Measurements from ENCODE around the gene ZFYVE1.
A peak's percentile ranks its signal among the peaks of the same experiment; 100 is the strongest.
"Not testable (repeated sequence)": the region's sequence is repeated elsewhere in the genome, so short reads cannot be mapped to it uniquely, and the experiment has no call there.

Gene ZFYVE1

DNA sequence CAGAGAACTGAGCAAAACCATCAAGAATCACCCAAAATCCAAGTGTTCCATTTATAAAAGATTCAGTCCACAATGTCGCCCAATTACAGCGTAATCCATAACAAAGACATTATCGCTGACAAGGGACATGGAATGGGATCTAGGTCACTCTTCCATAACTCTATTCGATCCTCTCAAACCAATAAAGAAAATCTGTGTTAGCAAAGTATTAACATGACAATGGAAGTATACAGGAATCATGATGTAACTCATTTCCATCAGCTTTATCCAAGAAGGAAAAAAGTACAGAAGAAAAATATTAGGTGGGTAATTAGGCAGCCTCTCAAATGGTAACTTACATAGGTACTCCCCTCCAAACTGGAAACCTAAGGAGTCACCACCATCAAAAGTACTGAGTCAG, 4.9 kb downstream of the ZFYVE1 start:
- DNase-seq (ENCODE audit: low read depth, low spot score): no peak
- in situ Hi-C loops (cut with HindIII; ENCODE audit: low sequenced_read_pairs): no loop called here
- TF ChIP-seq, protein P1, sequence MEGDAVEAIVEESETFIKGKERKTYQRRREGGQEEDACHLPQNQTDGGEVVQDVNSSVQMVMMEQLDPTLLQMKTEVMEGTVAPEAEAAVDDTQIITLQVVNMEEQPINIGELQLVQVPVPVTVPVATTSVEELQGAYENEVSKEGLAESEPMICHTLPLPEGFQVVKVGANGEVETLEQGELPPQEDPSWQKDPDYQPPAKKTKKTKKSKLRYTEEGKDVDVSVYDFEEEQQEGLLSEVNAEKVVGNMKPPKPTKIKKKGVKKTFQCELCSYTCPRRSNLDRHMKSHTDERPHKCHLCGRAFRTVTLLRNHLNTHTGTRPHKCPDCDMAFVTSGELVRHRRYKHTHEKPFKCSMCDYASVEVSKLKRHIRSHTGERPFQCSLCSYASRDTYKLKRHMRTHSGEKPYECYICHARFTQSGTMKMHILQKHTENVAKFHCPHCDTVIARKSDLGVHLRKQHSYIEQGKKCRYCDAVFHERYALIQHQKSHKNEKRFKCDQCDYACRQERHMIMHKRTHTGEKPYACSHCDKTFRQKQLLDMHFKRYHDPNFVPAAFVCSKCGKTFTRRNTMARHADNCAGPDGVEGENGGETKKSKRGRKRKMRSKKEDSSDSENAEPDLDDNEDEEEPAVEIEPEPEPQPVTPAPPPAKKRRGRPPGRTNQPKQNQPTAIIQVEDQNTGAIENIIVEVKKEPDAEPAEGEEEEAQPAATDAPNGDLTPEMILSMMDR (IDR thresholded peaks at IDR 0.05; ENCODE audit: low read depth, low read length): no peak
- no peak overlapping the region for H3K4me3 ChIP-seq (ENCODE audit: low read depth, low read length)

DNA sequence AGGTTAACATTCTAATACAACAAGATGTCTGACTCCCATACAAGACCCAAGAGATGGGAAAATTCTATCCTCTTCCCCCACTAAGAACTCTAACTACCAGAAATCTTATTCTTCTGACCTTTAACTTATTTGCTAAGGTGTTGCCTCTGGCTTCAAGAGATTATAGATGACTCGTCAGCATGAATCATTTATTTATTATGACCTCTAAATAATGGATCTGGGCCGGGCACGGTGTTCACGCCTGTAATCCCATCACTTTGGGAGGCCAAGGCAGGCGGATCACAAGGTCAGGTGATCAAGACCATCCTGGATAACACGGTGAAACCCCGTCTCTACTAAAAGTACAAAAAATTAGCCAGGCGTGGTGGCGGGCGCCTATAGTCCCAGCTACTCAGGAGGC, 10.9 kb downstream of the ZFYVE1 start:
- in situ Hi-C loops (cut with HindIII; ENCODE audit: low sequenced_read_pairs); H3K4me3 ChIP-seq (ENCODE audit: low read depth, low read length); DNase-seq (ENCODE audit: low read depth, low spot score): not testable (repeated sequence)

DNA sequence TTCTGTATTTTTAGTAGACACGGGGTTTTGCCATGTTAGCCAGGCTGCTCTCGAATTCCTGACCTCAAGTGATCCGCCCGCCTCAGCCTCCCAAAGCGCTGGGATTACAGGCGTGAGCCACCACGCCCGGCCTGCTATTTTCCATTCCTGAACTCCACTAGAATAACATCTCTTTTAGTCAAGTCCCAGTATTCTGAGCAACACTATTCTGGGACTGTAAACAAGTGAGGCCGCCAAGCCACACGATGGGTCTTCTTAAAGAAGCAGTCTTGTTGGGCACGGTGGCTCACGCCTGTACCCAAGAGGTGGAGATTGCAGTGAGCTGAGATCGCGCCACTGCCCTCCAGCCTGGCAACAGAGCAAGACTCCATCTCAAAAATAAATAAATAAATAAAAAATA, 11.4 kb downstream of the ZFYVE1 start:
- H3K4me3 ChIP-seq (ENCODE audit: low read depth, low read length); DNase-seq (ENCODE audit: low read depth, low spot score); in situ Hi-C loops (cut with HindIII; ENCODE audit: low sequenced_read_pairs): not testable (repeated sequence)

DNA sequence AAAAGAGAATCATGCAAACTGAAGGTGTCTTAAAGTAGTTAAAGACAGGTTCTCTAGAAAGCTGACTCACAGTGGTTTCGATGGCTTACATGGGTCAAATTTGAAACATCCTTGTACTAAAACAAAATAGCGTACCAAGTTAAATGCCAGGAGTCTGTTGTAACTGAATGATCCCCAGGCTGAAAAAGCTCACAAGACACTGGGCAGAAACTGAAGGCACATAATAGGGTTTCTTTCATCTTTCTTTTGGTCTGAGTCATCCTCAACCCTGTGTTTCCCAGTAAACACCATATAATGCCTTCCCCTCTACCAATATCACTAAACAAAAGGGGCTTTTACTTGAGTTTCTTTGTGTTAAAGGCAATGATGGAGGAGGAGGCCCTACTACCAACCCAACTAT, 12.8 kb downstream of the ZFYVE1 start:
- H3K4me3 ChIP-seq (ENCODE audit: low read depth, low read length): no peak overlapping the region
- TF ChIP-seq, protein P1 (IDR thresholded peaks at IDR 0.05; ENCODE audit: low read depth, low read length): no peak
- in situ Hi-C loops (cut with HindIII; ENCODE audit: low sequenced_read_pairs): no loop called here
- peak; percentile 75 for DNase-seq (ENCODE audit: low read depth, low spot score)

DNA sequence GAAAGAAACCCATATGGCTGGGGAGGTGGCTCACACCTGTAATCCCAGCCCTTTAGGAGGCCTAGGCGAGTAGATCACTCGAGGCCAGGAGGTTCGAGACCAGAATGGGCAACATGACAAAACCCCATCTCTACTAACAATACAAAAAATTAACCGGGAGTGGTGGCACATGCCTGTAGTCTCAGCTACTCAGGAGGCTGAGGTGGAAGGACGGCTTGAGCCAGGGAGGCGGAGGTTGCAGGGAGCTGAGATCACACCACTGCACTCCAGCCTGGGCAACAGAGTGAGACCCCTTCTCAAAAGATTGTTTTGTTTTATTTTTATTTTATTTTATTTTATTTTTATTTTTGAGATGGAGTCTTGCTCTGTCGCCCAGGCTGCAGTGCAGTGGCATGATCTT, 15.7 kb downstream of the ZFYVE1 start:
- DNase-seq (ENCODE audit: low read depth, low spot score); H3K4me3 ChIP-seq (ENCODE audit: low read depth, low read length); in situ Hi-C loops (cut with HindIII; ENCODE audit: low sequenced_read_pairs): not testable (repeated sequence)

DNA sequence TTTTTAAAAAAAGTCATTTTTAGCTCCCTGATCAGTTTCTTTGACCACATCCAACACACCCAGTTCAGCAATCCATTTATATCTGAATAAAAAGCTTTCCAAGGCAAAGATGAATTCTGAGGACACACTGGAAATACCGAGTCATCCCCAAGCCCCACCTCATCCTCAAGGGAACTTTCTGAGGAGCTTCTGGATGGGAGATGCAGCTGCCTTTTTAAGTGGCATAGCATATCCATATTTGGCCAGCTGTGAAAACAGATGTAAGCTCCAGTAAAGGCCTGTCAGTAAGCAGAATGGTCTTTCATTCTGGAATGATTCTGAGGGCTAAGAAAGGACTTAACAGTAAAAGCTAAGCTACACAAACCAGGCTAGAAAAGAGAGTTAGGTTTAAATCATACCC, 18.4 kb downstream of the ZFYVE1 start:
- in situ Hi-C loops (cut with HindIII; ENCODE audit: low sequenced_read_pairs): no loop called here
- H3K4me3 ChIP-seq (ENCODE audit: low read depth, low read length): no peak overlapping the region
- TF ChIP-seq, protein P1 (IDR thresholded peaks at IDR 0.05; ENCODE audit: low read depth, low read length): no peak
- DNase-seq (ENCODE audit: low read depth, low spot score): peak; percentile 71

DNA sequence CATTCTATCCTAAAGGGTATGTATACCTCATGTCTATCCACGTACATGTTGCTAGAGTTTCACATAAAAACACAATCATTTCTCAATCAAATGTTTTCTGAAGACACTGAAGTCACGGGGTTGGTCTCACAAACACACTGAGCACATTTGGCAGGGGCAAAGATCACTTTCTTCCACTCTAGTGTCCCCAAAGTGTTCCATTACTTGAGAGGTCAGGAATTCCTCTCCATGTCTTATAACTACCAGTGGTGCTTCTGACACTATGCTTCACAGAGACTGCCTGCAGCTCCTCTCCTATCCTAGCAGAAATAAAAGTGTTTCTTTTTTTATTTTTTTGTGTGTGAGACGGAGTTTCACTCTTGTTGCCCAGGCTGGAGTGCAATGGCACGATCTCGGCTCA, 19.1 kb downstream of the ZFYVE1 start:
- no peak for DNase-seq (ENCODE audit: low read depth, low spot score)
- H3K4me3 ChIP-seq (ENCODE audit: low read depth, low read length): no peak overlapping the region
- TF ChIP-seq, protein P1 (IDR thresholded peaks at IDR 0.05; ENCODE audit: low read depth, low read length): no peak
- in situ Hi-C loops (cut with HindIII; ENCODE audit: low sequenced_read_pairs): no loop called here

DNA sequence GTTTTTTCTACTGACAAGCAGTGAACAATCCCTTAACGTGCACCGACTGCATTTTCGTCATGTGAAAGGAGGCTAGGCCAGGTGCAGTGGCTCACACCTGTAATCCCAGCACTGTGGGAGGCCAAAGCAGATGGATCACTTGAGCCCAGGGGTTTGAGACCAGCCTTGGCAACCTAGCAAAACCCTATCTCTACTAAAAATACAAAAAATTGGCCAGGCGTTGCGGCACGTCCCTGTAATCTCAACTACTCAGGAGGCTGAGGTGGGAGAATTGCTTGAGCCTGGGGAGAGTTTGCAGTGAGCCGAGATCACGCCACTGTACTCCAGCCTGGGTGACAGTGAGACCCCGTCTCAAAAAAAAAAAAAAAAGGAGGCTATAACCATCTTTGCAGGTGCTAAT, 22.3 kb downstream of the ZFYVE1 start:
- in situ Hi-C loops (cut with HindIII; ENCODE audit: low sequenced_read_pairs); H3K4me3 ChIP-seq (ENCODE audit: low read depth, low read length); DNase-seq (ENCODE audit: low read depth, low spot score): not testable (repeated sequence)

DNA sequence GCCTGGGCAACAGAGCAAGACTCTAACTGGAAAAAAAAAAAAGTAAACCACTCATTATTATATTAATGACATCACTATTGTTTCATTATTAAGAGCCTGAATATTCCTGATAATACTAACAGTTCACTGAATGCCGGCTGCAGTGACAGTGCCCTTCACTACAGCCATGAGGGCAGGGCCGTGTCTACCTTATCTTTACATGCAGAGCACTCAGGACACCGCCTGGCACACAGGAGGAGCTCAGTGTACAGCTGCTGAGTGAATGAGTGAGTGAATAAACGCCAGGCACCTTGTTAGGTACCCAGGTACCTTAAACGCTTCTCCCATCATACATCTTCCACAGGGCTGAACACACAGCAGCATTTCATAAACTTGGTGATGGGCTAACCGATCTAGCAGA, 23.2 kb downstream of the ZFYVE1 start:
- in situ Hi-C loops (cut with HindIII; ENCODE audit: low sequenced_read_pairs): no loop called here
- TF ChIP-seq, protein P1 (IDR thresholded peaks at IDR 0.05; ENCODE audit: low read depth, low read length): no peak
- H3K4me3 ChIP-seq (ENCODE audit: low read depth, low read length): no peak overlapping the region
- DNase-seq (ENCODE audit: low read depth, low spot score): no peak
